ENCODE measurements around the gene HOXC6. TPM values are rescaled to one million over a fixed set of nuclear protein-coding genes. Genes with fewer than 3 reads are reported as not detected.

The HOXC6 gene
- total and polyA plus RNA-seq, 2 experiments from 2014 or later: not detected

- Histone ChIP-seq H3F3A (replicated peaks; ENCODE audit: low read depth) (peaks cover 38% of the 10 kb centered on the region; the same call in 1 of the 2 replicates), H2AFZ (peak overlapping the region; percentile 47; the same call in 1 of the 2 replicates), H3K36me3 (ENCODE audit: insufficient read depth) (no peaks in the 10 kb centered on the region), H3K27me3 (ENCODE audit: insufficient read depth) (peaks cover 100% of the 10 kb centered on the region), H3K27ac (ENCODE audit: low read depth) (no peak overlapping the region), H3K79me2 (replicated peaks; ENCODE audit: insufficient read depth) (no peaks in the 10 kb centered on the region), H3K4me1 (ENCODE audit: insufficient read depth) (peaks cover 45% of the 10 kb centered on the region), H4K20me1 (replicated peaks; ENCODE audit: insufficient read depth) (peaks cover 37% of the 10 kb centered on the region; the same call in 1 of the 2 replicates), H3K4me3 (peak overlapping the region; percentile 41), H3K9me2 (ENCODE audit: insufficient read depth) (no peaks in the 10 kb centered on the region), H3K4me2 (peak overlapping the region; percentile 71)
- TF ChIP-seq EZH2 (IDR thresholded peaks at IDR 0.05; ENCODE audit: low read depth, unreplicated experiment) (peak; percentile 100), EZH2phosphoT487 (IDR thresholded peaks at IDR 0.05; ENCODE audit: unreplicated experiment) (peak; percentile 99), CREB1 (CRISPR knock-in tag; IDR thresholded peaks at IDR 0.05; ENCODE audit: low read depth) (no peak)
- Mint-ChIP-seq H3K4me1 (peaks cover 27% of the 10 kb centered on the region), H3K36me3 (ENCODE audit: low read depth) (no peaks in the 10 kb centered on the region), H3K27me3 (ENCODE audit: insufficient read depth, low read depth, poor library complexity) (peaks cover 96% of the 10 kb centered on the region), H3K27ac (no peak overlapping the region), H3K9me3 (peaks cover 4% of the 10 kb centered on the region), H3K4me3 (peak overlapping the region; percentile 30)
- peak; percentile 5 for ATAC-seq
- peak; percentile 64 for DNase-seq (ENCODE audit: low spot score)
These were observed 1.5 kb downstream of the HOXC6 start for GRCh38 chr12:54029529-54030441.

GRCh38 chr12:54030442-54030801 lies 2.2 kb downstream of the HOXC6 start:
- TF ChIP-seq NANOG (IDR thresholded peaks at IDR 0.05; ENCODE audit: borderline replicate concordance) (no peak), EZH2 (IDR thresholded peaks at IDR 0.05; ENCODE audit: low read depth, unreplicated experiment) (peak; percentile 78), CREB1 (CRISPR knock-in tag; IDR thresholded peaks at IDR 0.05; ENCODE audit: low read depth) (no peak)
- Histone ChIP-seq H3K4me1 (ENCODE audit: insufficient read depth) (peaks cover 43% of the 10 kb centered on the region), H4K20me1 (replicated peaks; ENCODE audit: insufficient read depth) (peaks cover 37% of the 10 kb centered on the region), H3K27ac (ENCODE audit: low read depth) (no peak overlapping the region), H3K9me2 (ENCODE audit: insufficient read depth) (no peaks in the 10 kb centered on the region), H2AFZ (no peak overlapping the region), H3F3A (replicated peaks; ENCODE audit: low read depth) (peaks cover 37% of the 10 kb centered on the region; the same call in 1 of the 2 replicates), H3K36me3 (ENCODE audit: insufficient read depth) (no peaks in the 10 kb centered on the region), H3K4me2 (no peak overlapping the region), H3K4me3 (no peak overlapping the region), H3K27me3 (ENCODE audit: insufficient read depth) (peaks cover 100% of the 10 kb centered on the region), H3K79me2 (replicated peaks; ENCODE audit: insufficient read depth) (no peaks in the 10 kb centered on the region)
- H3K27me3 Mint-ChIP-seq (ENCODE audit: insufficient read depth, low read depth, poor library complexity): peaks cover 96% of the 10 kb centered on the region
- H3K4me1 Mint-ChIP-seq: peaks cover 29% of the 10 kb centered on the region
- DNase-seq (ENCODE audit: low spot score) (no peak), ATAC-seq (no peak)
- no peak overlapping the region for H3K27ac Mint-ChIP-seq
- H3K9me3 Mint-ChIP-seq: peaks cover 6% of the 10 kb centered on the region
- peak overlapping the region; percentile 9; the same call in 1 of the 3 replicates for H3K4me3 Mint-ChIP-seq
- H3K36me3 Mint-ChIP-seq (ENCODE audit: low read depth): no peaks in the 10 kb centered on the region; the same call in 2 of the 3 replicates

GRCh38 chr12:54030889-54031471 lies 2.7 kb downstream of the HOXC6 start:
- Histone ChIP-seq H3K27ac (ENCODE audit: low read depth) (no peak overlapping the region), H3K4me1 (ENCODE audit: insufficient read depth) (peaks cover 39% of the 10 kb centered on the region), H3K79me2 (replicated peaks; ENCODE audit: insufficient read depth) (no peaks in the 10 kb centered on the region), H4K20me1 (replicated peaks; ENCODE audit: insufficient read depth) (peaks cover 39% of the 10 kb centered on the region), H3K36me3 (ENCODE audit: insufficient read depth) (no peaks in the 10 kb centered on the region), H3K4me2 (peak overlapping the region; percentile 48), H2AFZ (no peak overlapping the region), H3K9me2 (ENCODE audit: insufficient read depth) (no peaks in the 10 kb centered on the region), H3K27me3 (ENCODE audit: insufficient read depth) (peaks cover 100% of the 10 kb centered on the region), H3F3A (replicated peaks; ENCODE audit: low read depth) (peaks cover 35% of the 10 kb centered on the region; the same call in 1 of the 2 replicates), H3K4me3 (0 out of 2 replicates have a peak overlapping the region, but pooled peaks have one; percentile 23)
- peaks cover 28% of the 10 kb centered on the region for H3K4me1 Mint-ChIP-seq
- H3K9me3 Mint-ChIP-seq: peaks cover 6% of the 10 kb centered on the region
- H3K4me3 Mint-ChIP-seq: no peak overlapping the region
- DNase-seq (ENCODE audit: low spot score): peak; percentile 79
- ATAC-seq: peak; percentile 7; the same call in 2 of the 3 replicates
- peaks cover 96% of the 10 kb centered on the region for H3K27me3 Mint-ChIP-seq (ENCODE audit: insufficient read depth, low read depth, poor library complexity)
- H3K27ac Mint-ChIP-seq: no peak overlapping the region
- H3K36me3 Mint-ChIP-seq (ENCODE audit: low read depth): no peaks in the 10 kb centered on the region; the same call in 2 of the 3 replicates
- TF ChIP-seq CTCF (conservative IDR thresholded peaks at IDR 0.05; ENCODE audit: low read depth in 2 of 2): no peak
- TF ChIP-seq JUNB (IDR thresholded peaks at IDR 0.05; ENCODE audit: unreplicated experiment): no peak
- TF ChIP-seq EZH2 (IDR thresholded peaks at IDR 0.05; ENCODE audit: low read depth, unreplicated experiment): peak; percentile 75
- no peak for TF ChIP-seq NANOG (IDR thresholded peaks at IDR 0.05; ENCODE audit: borderline replicate concordance)
- no peak for TF ChIP-seq ZNF114 (CRISPR knock-in tag; IDR thresholded peaks at IDR 0.05)
- TF ChIP-seq CREB1 (CRISPR knock-in tag; IDR thresholded peaks at IDR 0.05; ENCODE audit: low read depth): no peak

Measured in GM23338 (cell line).